ENCODE data around the gene NIN.

NIN gene, protein sequence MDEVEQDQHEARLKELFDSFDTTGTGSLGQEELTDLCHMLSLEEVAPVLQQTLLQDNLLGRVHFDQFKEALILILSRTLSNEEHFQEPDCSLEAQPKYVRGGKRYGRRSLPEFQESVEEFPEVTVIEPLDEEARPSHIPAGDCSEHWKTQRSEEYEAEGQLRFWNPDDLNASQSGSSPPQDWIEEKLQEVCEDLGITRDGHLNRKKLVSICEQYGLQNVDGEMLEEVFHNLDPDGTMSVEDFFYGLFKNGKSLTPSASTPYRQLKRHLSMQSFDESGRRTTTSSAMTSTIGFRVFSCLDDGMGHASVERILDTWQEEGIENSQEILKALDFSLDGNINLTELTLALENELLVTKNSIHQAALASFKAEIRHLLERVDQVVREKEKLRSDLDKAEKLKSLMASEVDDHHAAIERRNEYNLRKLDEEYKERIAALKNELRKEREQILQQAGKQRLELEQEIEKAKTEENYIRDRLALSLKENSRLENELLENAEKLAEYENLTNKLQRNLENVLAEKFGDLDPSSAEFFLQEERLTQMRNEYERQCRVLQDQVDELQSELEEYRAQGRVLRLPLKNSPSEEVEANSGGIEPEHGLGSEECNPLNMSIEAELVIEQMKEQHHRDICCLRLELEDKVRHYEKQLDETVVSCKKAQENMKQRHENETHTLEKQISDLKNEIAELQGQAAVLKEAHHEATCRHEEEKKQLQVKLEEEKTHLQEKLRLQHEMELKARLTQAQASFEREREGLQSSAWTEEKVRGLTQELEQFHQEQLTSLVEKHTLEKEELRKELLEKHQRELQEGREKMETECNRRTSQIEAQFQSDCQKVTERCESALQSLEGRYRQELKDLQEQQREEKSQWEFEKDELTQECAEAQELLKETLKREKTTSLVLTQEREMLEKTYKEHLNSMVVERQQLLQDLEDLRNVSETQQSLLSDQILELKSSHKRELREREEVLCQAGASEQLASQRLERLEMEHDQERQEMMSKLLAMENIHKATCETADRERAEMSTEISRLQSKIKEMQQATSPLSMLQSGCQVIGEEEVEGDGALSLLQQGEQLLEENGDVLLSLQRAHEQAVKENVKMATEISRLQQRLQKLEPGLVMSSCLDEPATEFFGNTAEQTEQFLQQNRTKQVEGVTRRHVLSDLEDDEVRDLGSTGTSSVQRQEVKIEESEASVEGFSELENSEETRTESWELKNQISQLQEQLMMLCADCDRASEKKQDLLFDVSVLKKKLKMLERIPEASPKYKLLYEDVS (N-terminal part only)

DNA sequence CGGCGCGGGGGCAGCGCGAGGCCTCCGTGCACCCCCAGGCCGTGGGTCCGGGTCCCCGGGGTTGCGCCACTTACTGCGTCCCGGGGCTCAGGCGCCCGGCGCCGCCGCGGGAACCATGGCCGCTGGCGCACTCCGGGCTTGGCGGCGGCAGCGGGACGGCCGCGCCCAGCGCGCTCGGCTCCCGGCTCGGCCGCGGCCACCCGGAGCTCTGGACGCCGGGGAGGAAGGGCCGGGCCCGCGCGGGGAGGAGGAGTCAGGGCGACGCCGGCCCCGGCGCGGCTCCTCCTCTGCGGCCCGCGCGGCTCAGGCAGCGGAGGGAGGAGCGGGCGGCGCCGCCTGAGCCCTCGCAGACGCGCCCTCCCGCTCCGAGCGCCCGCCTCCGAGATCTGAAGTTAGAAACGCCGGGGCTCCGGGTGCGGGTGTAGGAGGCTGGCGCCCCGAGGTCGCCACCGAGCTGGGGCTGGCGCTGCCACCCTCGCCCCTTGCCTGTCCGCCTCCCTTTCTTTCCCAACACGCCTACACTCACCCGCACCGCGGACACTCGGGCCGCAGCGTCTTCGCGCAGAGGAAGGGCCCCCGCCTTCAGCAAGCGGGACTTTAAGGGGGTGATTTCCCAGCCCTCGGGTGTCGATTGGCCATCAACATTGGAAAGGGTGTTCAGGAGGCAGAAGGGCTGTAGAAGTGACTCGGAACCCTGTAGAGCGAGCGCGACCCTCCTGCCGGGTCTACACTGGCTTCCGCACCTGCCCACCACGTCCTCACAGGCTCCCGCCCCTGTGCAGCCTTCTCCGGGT lies at the start of gene NIN:
Gene NIN, minus strand, starts transcription at position 231 of the 794 bp plus-strand sequence. CDS start 9,106 bp downstream, outside the sequence.
- TF ChIP-seq, protein P1, sequence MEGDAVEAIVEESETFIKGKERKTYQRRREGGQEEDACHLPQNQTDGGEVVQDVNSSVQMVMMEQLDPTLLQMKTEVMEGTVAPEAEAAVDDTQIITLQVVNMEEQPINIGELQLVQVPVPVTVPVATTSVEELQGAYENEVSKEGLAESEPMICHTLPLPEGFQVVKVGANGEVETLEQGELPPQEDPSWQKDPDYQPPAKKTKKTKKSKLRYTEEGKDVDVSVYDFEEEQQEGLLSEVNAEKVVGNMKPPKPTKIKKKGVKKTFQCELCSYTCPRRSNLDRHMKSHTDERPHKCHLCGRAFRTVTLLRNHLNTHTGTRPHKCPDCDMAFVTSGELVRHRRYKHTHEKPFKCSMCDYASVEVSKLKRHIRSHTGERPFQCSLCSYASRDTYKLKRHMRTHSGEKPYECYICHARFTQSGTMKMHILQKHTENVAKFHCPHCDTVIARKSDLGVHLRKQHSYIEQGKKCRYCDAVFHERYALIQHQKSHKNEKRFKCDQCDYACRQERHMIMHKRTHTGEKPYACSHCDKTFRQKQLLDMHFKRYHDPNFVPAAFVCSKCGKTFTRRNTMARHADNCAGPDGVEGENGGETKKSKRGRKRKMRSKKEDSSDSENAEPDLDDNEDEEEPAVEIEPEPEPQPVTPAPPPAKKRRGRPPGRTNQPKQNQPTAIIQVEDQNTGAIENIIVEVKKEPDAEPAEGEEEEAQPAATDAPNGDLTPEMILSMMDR (conservative IDR thresholded peaks at IDR 0.05; ENCODE audit: low read depth, low read length) = no peak
- peak; percentile 30 for DNase-seq (ENCODE audit: low read depth)
- H3K4me3 ChIP-seq (ENCODE audit: low read length) = peak within 1 kb of the TSS; percentile 84

DNA sequence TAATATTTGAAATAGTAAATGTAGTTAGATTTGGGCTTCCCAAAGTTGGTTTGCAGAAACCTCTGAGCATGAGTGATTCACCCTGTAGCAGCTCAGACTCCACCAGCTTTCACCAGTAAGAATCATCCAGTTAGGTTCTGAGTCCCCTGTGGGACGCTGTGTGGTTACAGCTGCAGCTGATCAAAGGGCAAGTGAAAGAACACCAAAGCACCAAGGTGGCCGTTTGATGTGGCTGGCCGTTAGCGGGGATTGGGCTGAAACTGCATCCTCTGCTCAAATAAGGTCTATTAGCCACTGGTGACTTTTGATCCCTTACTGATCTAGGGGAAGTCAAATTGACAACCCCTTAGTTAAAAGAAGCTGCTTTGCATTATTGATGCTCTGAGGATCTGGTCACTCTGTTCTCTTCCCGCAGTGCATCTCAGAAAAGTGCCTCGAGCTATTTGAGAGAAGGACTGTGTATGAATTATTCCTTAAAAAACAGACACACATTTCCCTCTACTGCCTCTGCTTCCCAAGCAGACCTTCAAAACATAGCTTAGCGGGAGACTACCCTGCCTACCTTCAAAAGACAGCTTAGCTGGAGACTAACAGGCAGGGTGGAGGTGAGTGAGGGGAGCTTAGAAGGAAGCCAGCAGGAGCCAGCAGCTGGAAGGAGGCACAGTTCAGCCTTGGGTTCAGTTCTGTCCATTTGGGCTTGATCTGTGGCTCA lies 44.6 kb upstream of the NIN start:
- TF ChIP-seq, protein P1 (conservative IDR thresholded peaks at IDR 0.05; ENCODE audit: low read depth, low read length) = no peak
- no peak for DNase-seq (ENCODE audit: low read depth)
- no peak overlapping the region for H3K4me3 ChIP-seq (ENCODE audit: low read length)

DNA sequence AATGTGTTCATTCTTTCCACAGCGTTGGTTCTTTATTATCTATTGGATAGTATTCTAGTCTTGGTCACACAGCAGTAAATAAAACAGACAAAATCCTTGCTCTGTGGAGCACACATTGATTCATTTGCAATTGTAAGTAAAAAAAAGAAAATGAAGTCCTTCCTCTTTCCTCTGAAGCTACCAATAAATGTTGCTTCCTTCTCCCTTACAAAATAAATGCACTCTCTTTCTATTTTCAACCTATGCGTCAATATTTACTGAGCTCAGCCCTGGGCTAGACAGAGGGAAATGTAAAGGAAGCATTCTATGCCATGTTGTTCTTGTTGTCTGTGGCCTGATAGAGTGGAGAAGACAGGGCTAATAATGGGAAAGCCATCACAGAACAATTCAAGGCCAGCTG lies 43.8 kb upstream of the NIN start:
- H3K4me3 ChIP-seq (ENCODE audit: low read length) = no peak overlapping the region
- TF ChIP-seq, protein P1 (conservative IDR thresholded peaks at IDR 0.05; ENCODE audit: low read depth, low read length) = no peak
- no peak for DNase-seq (ENCODE audit: low read depth)

DNA sequence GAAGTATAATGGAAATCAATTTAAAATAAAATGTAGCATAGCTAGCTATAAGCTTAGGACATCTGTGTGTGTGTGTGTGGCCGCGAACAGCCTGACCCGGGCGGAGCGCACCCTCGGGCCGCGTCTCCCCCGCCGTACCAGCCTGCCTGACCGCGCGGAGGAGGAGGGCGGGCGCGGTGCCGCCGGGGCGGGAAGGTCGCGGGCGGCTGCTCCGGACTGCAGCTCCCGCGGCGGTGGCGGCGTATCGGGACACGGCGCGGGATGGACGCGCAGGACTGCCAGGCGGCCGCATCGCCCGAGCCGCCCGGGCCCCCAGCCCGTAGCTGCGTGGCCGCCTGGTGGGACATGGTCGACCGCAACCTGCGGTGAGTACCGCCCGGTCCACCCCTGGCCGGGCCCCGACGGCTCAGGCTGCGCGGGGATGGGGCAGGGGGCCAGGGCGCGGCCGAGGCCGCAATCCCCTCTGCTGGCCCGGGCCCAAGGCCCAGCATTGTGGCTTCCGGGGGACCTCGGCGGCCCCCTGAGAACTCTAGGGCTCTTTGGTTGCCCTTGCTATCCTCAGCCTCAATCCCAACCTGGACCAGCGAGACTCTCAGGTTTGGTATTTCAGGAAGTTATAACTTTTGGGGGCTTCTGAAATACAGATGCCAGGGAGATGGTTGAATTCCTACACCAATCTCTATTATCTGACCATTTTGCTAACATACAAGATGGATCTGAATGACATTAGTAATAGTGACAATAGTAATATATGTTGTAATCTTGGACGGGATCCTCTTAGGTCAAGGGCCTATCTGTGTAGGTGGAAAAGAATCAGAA lies 41.2 kb upstream of the NIN start, which contains the start of gene ABHD12B:
Gene ABHD12B, plus strand, starts transcription at position 140 of the 819 bp plus-strand sequence. Its CDS starts 122 bp downstream, at position 262.
- peak within 1 kb of the TSS; percentile 20 for H3K4me3 ChIP-seq (ENCODE audit: low read length)

DNA sequence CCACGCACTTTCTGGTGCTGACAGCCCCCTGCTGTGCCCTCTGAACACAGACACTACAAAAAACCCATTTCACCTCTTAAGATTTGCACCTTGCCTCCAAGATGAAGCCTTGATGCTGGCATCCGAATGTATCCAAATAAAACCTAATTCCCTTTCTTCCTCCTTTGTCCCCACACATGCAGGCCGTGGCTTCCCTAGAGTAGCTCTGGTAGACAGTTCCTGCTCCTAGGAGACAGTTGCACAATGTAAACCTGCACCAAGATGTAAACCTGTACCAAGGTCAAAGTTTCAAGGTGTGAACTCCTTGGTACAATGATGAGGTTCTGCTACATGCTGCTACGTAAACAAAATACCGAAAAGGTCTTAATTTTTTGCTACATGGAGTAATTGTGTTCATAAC lies 40.3 kb upstream of the NIN start:
- H3K4me3 ChIP-seq (ENCODE audit: low read length) = no peak overlapping the region
- TF ChIP-seq, protein P1 (conservative IDR thresholded peaks at IDR 0.05; ENCODE audit: low read depth, low read length) = no peak
- no peak for DNase-seq (ENCODE audit: low read depth)

More for the DNA sequence above, 41.2 kb upstream of the NIN start, which contains the start of gene ABHD12B:
- TF ChIP-seq, protein P1 (conservative IDR thresholded peaks at IDR 0.05; ENCODE audit: low read depth, low read length) = no peak
- DNase-seq (ENCODE audit: low read depth) = no peak
